Measurements from ENCODE around the gene MAGI2. TPM values are rescaled to one million over a fixed set of nuclear protein-coding genes. Genes with fewer than 3 reads are reported as not detected.
A peak's percentile ranks its signal among the peaks of the same experiment; 100 is the strongest.
"Not testable (repeated sequence)": the region's sequence is repeated elsewhere in the genome, so short reads cannot be mapped to it uniquely, and the experiment has no call there.

Gene MAGI2
- polyA plus RNA-seq, 1 donor, result 2.6 TPM

GRCh38 chr7:78529392-78529791 is 924.1 kb downstream of the MAGI2 start:
- Histone ChIP-seq H3K27ac (ENCODE audit: low read length) (no peak overlapping the region), H3K4me3 (ENCODE audit: low read length) (no peak overlapping the region), H3K9me3 (ENCODE audit: control insufficient read depth, low read depth, low read length) (no peaks in the 10 kb centered on the region), H3K36me3 (ENCODE audit: control insufficient read depth, insufficient read depth, low read length) (no peaks in the 10 kb centered on the region), H3K4me1 (ENCODE audit: control insufficient read depth, insufficient read depth, low read length) (no peaks in the 10 kb centered on the region), H3K27me3 (ENCODE audit: control insufficient read depth, insufficient read depth, low read length) (no peaks in the 10 kb centered on the region)
- no peak for DNase-seq
- no CpG with 5 or more reads among the region's 3 CpGs for WGBS (ENCODE audit: insufficient coverage, low lambda C conversion rate)

- H3K36me3 ChIP-seq (ENCODE audit: control insufficient read depth, insufficient read depth, low read length), result no peaks in the 10 kb centered on the region
- H3K4me1 ChIP-seq (ENCODE audit: control insufficient read depth, insufficient read depth, low read length), result no peaks in the 10 kb centered on the region
- WGBS (ENCODE audit: insufficient coverage, low lambda C conversion rate), result 100% methylated on average over 1 of the region's 3 CpGs
- H3K27ac ChIP-seq (ENCODE audit: low read length), result no peak overlapping the region
- no peaks in the 10 kb centered on the region for H3K9me3 ChIP-seq (ENCODE audit: control insufficient read depth, low read depth, low read length)
- no peak overlapping the region for H3K4me3 ChIP-seq (ENCODE audit: low read length)
- H3K27me3 ChIP-seq (ENCODE audit: control insufficient read depth, insufficient read depth, low read length), result no peaks in the 10 kb centered on the region
- DNase-seq, result no peak
Observed at GRCh38 chr7:78528964-78529363, 924.5 kb downstream of the MAGI2 start.

GRCh38 chr7:78523930-78524329 is 929.5 kb downstream of the MAGI2 start:
- no peak overlapping the region for H3K4me3 ChIP-seq (ENCODE audit: low read length)
- DNase-seq, result no peak
- 80% methylated on average over 1 of the region's 5 CpGs for WGBS (ENCODE audit: insufficient coverage, low lambda C conversion rate)
- no peaks in the 10 kb centered on the region for H3K36me3 ChIP-seq (ENCODE audit: control insufficient read depth, insufficient read depth, low read length)
- H3K27me3 ChIP-seq (ENCODE audit: control insufficient read depth, insufficient read depth, low read length), result no peaks in the 10 kb centered on the region
- no peaks in the 10 kb centered on the region for H3K4me1 ChIP-seq (ENCODE audit: control insufficient read depth, insufficient read depth, low read length)
- H3K27ac ChIP-seq (ENCODE audit: low read length), result no peak overlapping the region
- no peaks in the 10 kb centered on the region for H3K9me3 ChIP-seq (ENCODE audit: control insufficient read depth, low read depth, low read length)

- Histone ChIP-seq H3K36me3 (ENCODE audit: control insufficient read depth, insufficient read depth, low read length) (no peaks in the 10 kb centered on the region), H3K9me3 (ENCODE audit: control insufficient read depth, low read depth, low read length) (no peaks in the 10 kb centered on the region), H3K4me3 (ENCODE audit: low read length) (no peak overlapping the region), H3K4me1 (ENCODE audit: control insufficient read depth, insufficient read depth, low read length) (no peaks in the 10 kb centered on the region), H3K27ac (ENCODE audit: low read length) (no peak overlapping the region), H3K27me3 (ENCODE audit: control insufficient read depth, insufficient read depth, low read length) (no peaks in the 10 kb centered on the region)
- no peak for DNase-seq
- no CpG with 5 or more reads among the region's 3 CpGs for WGBS (ENCODE audit: insufficient coverage, low lambda C conversion rate)
Observed at GRCh38 chr7:78521961-78522360, 931.5 kb downstream of the MAGI2 start.

GRCh38 chr7:78516450-78516849 is 937.0 kb downstream of the MAGI2 start:
- Histone ChIP-seq H3K27ac (ENCODE audit: low read length) (no peak overlapping the region), H3K4me3 (ENCODE audit: low read length) (no peak overlapping the region), H3K27me3 (ENCODE audit: control insufficient read depth, insufficient read depth, low read length) (no peaks in the 10 kb centered on the region), H3K4me1 (ENCODE audit: control insufficient read depth, insufficient read depth, low read length) (no peaks in the 10 kb centered on the region), H3K36me3 (ENCODE audit: control insufficient read depth, insufficient read depth, low read length) (no peaks in the 10 kb centered on the region), H3K9me3 (ENCODE audit: control insufficient read depth, low read depth, low read length) (no peaks in the 10 kb centered on the region)
- no peak for DNase-seq
- 100% methylated on average over 1 of the region's 2 CpGs for WGBS (ENCODE audit: insufficient coverage, low lambda C conversion rate)

- Histone ChIP-seq H3K36me3 (ENCODE audit: control insufficient read depth, insufficient read depth, low read length) (no peaks in the 10 kb centered on the region), H3K9me3 (ENCODE audit: control insufficient read depth, low read depth, low read length) (no peaks in the 10 kb centered on the region), H3K27me3 (ENCODE audit: control insufficient read depth, insufficient read depth, low read length) (no peaks in the 10 kb centered on the region), H3K27ac (ENCODE audit: low read length) (no peak overlapping the region), H3K4me3 (ENCODE audit: low read length) (no peak overlapping the region), H3K4me1 (ENCODE audit: control insufficient read depth, insufficient read depth, low read length) (no peaks in the 10 kb centered on the region)
- DNase-seq, result no peak
- WGBS (ENCODE audit: insufficient coverage, low lambda C conversion rate), result no CpG with 5 or more reads among the region's 6 CpGs
Observed at GRCh38 chr7:78514634-78515033, 938.8 kb downstream of the MAGI2 start.

- no peak overlapping the region for H3K4me3 ChIP-seq (ENCODE audit: low read length)
- peak; percentile 11 to 13 for DNase-seq
- H3K9me3 ChIP-seq (ENCODE audit: control insufficient read depth, low read depth, low read length), result no peaks in the 10 kb centered on the region
- no peaks in the 10 kb centered on the region for H3K36me3 ChIP-seq (ENCODE audit: control insufficient read depth, insufficient read depth, low read length)
- no CpG with 5 or more reads among the region's 2 CpGs for WGBS (ENCODE audit: insufficient coverage, low lambda C conversion rate)
- H3K27me3 ChIP-seq (ENCODE audit: control insufficient read depth, insufficient read depth, low read length), result no peaks in the 10 kb centered on the region
- no peaks in the 10 kb centered on the region for H3K4me1 ChIP-seq (ENCODE audit: control insufficient read depth, insufficient read depth, low read length)
- no peak overlapping the region for H3K27ac ChIP-seq (ENCODE audit: low read length)
Observed at GRCh38 chr7:78510580-78511188, 942.8 kb downstream of the MAGI2 start.

GRCh38 chr7:78503301-78503700 is 950.2 kb downstream of the MAGI2 start:
- not testable (repeated sequence) for DNase-seq; H3K27me3 ChIP-seq (ENCODE audit: control insufficient read depth, insufficient read depth, low read length); H3K36me3 ChIP-seq (ENCODE audit: control insufficient read depth, insufficient read depth, low read length); H3K9me3 ChIP-seq (ENCODE audit: control insufficient read depth, low read depth, low read length); H3K27ac ChIP-seq (ENCODE audit: low read length); H3K4me3 ChIP-seq (ENCODE audit: low read length); H3K4me1 ChIP-seq (ENCODE audit: control insufficient read depth, insufficient read depth, low read length)
- WGBS (ENCODE audit: insufficient coverage, low lambda C conversion rate), result 100% methylated on average over 1 of the region's 2 CpGs

- Histone ChIP-seq H3K27me3 (ENCODE audit: control insufficient read depth, insufficient read depth, low read length) (no peaks in the 10 kb centered on the region), H3K36me3 (ENCODE audit: control insufficient read depth, insufficient read depth, low read length) (no peaks in the 10 kb centered on the region), H3K4me3 (ENCODE audit: low read length) (no peak overlapping the region), H3K9me3 (ENCODE audit: control insufficient read depth, low read depth, low read length) (no peaks in the 10 kb centered on the region), H3K27ac (ENCODE audit: low read length) (no peak overlapping the region), H3K4me1 (ENCODE audit: control insufficient read depth, insufficient read depth, low read length) (no peaks in the 10 kb centered on the region)
- WGBS (ENCODE audit: insufficient coverage, low lambda C conversion rate), result 100% methylated on average over 1 of the region's 2 CpGs
- DNase-seq, result no peak
Observed at GRCh38 chr7:78501064-78501463, 952.4 kb downstream of the MAGI2 start.

- Histone ChIP-seq H3K9me3 (ENCODE audit: control insufficient read depth, low read depth, low read length) (no peaks in the 10 kb centered on the region), H3K27ac (ENCODE audit: low read length) (no peak overlapping the region), H3K27me3 (ENCODE audit: control insufficient read depth, insufficient read depth, low read length) (no peaks in the 10 kb centered on the region), H3K4me3 (ENCODE audit: low read length) (no peak overlapping the region), H3K36me3 (ENCODE audit: control insufficient read depth, insufficient read depth, low read length) (no peaks in the 10 kb centered on the region), H3K4me1 (ENCODE audit: control insufficient read depth, insufficient read depth, low read length) (no peaks in the 10 kb centered on the region)
- no peak for DNase-seq
- no CpG with 5 or more reads among the region's 2 CpGs for WGBS (ENCODE audit: insufficient coverage, low lambda C conversion rate)
Observed at GRCh38 chr7:78499971-78500370, 953.5 kb downstream of the MAGI2 start.

- H3K4me1 ChIP-seq (ENCODE audit: control insufficient read depth, insufficient read depth, low read length), result no peaks in the 10 kb centered on the region
- no peak overlapping the region for H3K27ac ChIP-seq (ENCODE audit: low read length)
- no peaks in the 10 kb centered on the region for H3K27me3 ChIP-seq (ENCODE audit: control insufficient read depth, insufficient read depth, low read length)
- no peak overlapping the region for H3K4me3 ChIP-seq (ENCODE audit: low read length)
- no peaks in the 10 kb centered on the region for H3K9me3 ChIP-seq (ENCODE audit: control insufficient read depth, low read depth, low read length)
- no CpG with 5 or more reads among the region's 2 CpGs for WGBS (ENCODE audit: insufficient coverage, low lambda C conversion rate)
- H3K36me3 ChIP-seq (ENCODE audit: control insufficient read depth, insufficient read depth, low read length), result no peaks in the 10 kb centered on the region
- no peak for DNase-seq
Observed at GRCh38 chr7:78499283-78499682, 954.2 kb downstream of the MAGI2 start.
